ENCODE results near the gene TEX54. TPM values are rescaled to one million over a fixed set of nuclear protein-coding genes. Genes with fewer than 3 reads are reported as not detected.

TEX54 gene
- total and polyA plus RNA-seq, 4 donors = 1.6 TPM; not detected in 3

DNA sequence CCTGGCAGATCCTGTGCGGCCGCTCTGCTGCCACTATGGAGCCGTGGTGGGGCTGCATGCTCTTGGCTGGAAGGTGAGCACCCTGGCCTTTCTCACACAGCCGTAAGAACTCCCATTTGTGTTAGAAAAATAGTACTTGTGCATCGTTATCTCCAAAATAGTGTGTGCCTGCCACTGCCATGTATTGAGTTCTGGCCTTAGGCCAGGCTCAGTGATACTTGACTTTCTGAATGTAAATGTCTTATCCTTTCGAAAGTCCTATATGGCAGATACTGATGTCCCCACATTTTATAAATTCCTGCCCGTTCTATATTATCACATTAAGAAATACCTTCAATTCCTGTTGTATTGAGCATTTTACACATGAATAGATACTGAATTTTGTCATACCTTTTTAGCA, 49.9 kb downstream of the TEX54 start:
- Histone ChIP-seq H3K27ac (ENCODE audit: low read depth in 1 of 2, low read length in 2 of 2) (no peak overlapping the region), H3K4me1 (ENCODE audit: control insufficient read depth in 4 of 4, insufficient read depth in 4 of 4, low read length in 3 of 4) (peaks cover 2 to 11% (median 9%) of the 10 kb centered on the region in 4 donors), H3K36me3 (ENCODE audit: control insufficient read depth in 4 of 4, insufficient read depth in 3 of 4, low read depth in 1 of 4, low read length in 3 of 4) (peaks cover 4 to 29% (median 11%) of the 10 kb centered on the region in 4 donors), H3K9me3 (ENCODE audit: control insufficient read depth in 4 of 4, low read length in 3 of 4) (no peaks in the 10 kb centered on the region), H3K27me3 (ENCODE audit: control insufficient read depth in 4 of 4, insufficient read depth in 4 of 4, low read length in 3 of 4) (no peaks in the 10 kb centered on the region), H3K9ac (ENCODE audit: low read depth in 1 of 2, low read length in 2 of 2) (no peak overlapping the region), H3K4me3 (ENCODE audit: low read depth in 1 of 3, low read length in 3 of 3) (no peak overlapping the region)
- 96% methylated on average over 7 of the region's 7 CpGs for WGBS
- DNase-seq (ENCODE audit: low spot score) = no peak
- TF ChIP-seq JUND (IDR thresholded peaks at IDR 0.05) (no peak), ZBTB33 (IDR thresholded peaks at IDR 0.05) (no peak), TAF1 (conservative IDR thresholded peaks at IDR 0.05) (no peak), EGR1 (IDR thresholded peaks at IDR 0.05; ENCODE audit: low read depth in 2 of 2) (no peak), HNF4G (IDR thresholded peaks at IDR 0.05) (no peak)
- TF ChIP-seq, protein P1, sequence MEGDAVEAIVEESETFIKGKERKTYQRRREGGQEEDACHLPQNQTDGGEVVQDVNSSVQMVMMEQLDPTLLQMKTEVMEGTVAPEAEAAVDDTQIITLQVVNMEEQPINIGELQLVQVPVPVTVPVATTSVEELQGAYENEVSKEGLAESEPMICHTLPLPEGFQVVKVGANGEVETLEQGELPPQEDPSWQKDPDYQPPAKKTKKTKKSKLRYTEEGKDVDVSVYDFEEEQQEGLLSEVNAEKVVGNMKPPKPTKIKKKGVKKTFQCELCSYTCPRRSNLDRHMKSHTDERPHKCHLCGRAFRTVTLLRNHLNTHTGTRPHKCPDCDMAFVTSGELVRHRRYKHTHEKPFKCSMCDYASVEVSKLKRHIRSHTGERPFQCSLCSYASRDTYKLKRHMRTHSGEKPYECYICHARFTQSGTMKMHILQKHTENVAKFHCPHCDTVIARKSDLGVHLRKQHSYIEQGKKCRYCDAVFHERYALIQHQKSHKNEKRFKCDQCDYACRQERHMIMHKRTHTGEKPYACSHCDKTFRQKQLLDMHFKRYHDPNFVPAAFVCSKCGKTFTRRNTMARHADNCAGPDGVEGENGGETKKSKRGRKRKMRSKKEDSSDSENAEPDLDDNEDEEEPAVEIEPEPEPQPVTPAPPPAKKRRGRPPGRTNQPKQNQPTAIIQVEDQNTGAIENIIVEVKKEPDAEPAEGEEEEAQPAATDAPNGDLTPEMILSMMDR (IDR thresholded peaks at IDR 0.05; ENCODE audit: low read depth, low read length, missing input control) = no peak
- TF ChIP-seq, protein P2, sequence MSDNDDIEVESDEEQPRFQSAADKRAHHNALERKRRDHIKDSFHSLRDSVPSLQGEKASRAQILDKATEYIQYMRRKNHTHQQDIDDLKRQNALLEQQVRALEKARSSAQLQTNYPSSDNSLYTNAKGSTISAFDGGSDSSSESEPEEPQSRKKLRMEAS (IDR thresholded peaks at IDR 0.05) = no peak

Small RNA genes lying within 50 kb of the gene (small RNA-seq; reads per million reads assigned to genes)
- gene MIR6514 (0.31 reads per million, percentile 30 among the genes with 10 or more reads in this experiment), gene RF00099 (not detected), gene RNU6-118P (not detected), gene SNORD22 (not detected), gene SNORD26 (not detected), gene SNORD27 (not detected), gene SNORD28 (not detected), gene SNORD30 (855 reads per million, percentile 99 among the genes with 10 or more reads in this experiment)

Other genes with a start within 250 kb of the TEX54 start
- 10 to 100 TPM in 1 of 2 donors, 1 to 10 TPM in 1; 5.6 to 12.1 TPM for gene TUT1, start 241.3 kb downstream of the TEX54 start, total RNA-seq
- 10 to 100 TPM; 15.2 to 15.8 TPM for gene TUT1, start 241.3 kb downstream of the TEX54 start, polyA plus RNA-seq
- 10 to 100 TPM; 43.1 to 55.3 TPM for gene MTA2, start 231.0 kb downstream of the TEX54 start, total RNA-seq
- gene MTA2, start 231.0 kb downstream of the TEX54 start, polyA plus RNA-seq = 10 to 100 TPM in 1 of 2 donors, 1 to 10 TPM in 1; 4.4 to 21.4 TPM
- 10 to 100 TPM in 1 of 2 donors, 1 to 10 TPM in 1; 6.0 to 17.2 TPM for gene EML3, start 220.1 kb downstream of the TEX54 start, total RNA-seq
- gene EML3, start 220.1 kb downstream of the TEX54 start, polyA plus RNA-seq = 10 to 100 TPM in 1 of 2 donors, 1 to 10 TPM in 1; 9.9 to 19.3 TPM
- 1 to 10 TPM in 1 of 2 donors, under 1 TPM in 1; 0.84 to 1.3 TPM for gene ROM1, start 219.6 kb downstream of the TEX54 start, total RNA-seq
- 1 to 10 TPM in 1 of 2 donors, under 1 TPM in 1; 0.86 to 3.9 TPM for gene ROM1, start 219.6 kb downstream of the TEX54 start, polyA plus RNA-seq
- 10 to 100 TPM; 13.1 TPM for gene B3GAT3, start 210.9 kb downstream of the TEX54 start, total RNA-seq
- 10 to 100 TPM; 22.5 to 29.2 TPM for gene B3GAT3, start 210.9 kb downstream of the TEX54 start, polyA plus RNA-seq
- gene GANAB, start 186.2 kb downstream of the TEX54 start, total RNA-seq = 100 to 1,000 TPM; 130 to 209 TPM
- 100 to 1,000 TPM in 1 of 2 donors, 10 to 100 TPM in 1; 45.2 to 166 TPM for gene GANAB, start 186.2 kb downstream of the TEX54 start, polyA plus RNA-seq
- gene INTS5, start 179.5 kb downstream of the TEX54 start, total RNA-seq = 10 to 100 TPM; 12.7 to 17.5 TPM
- gene INTS5, start 179.5 kb downstream of the TEX54 start, polyA plus RNA-seq = 10 to 100 TPM in 1 of 2 donors, 1 to 10 TPM in 1; 6.5 to 14.6 TPM
- gene C11orf98, start 167.6 kb downstream of the TEX54 start, total RNA-seq = 10 to 100 TPM; 16.5 to 17.7 TPM
- gene C11orf98, start 167.6 kb downstream of the TEX54 start, polyA plus RNA-seq = 10 to 100 TPM; 43.8 to 49.9 TPM
- gene CSKMT, start 167.5 kb downstream of the TEX54 start, total RNA-seq = 1 to 10 TPM; 1.8 to 2.5 TPM
- 1 to 10 TPM; 2.1 to 2.4 TPM for gene CSKMT, start 167.5 kb downstream of the TEX54 start, polyA plus RNA-seq
- 1 to 10 TPM; 2.9 to 6.3 TPM for gene UQCC3, start 161.2 kb downstream of the TEX54 start, total RNA-seq
- 10 to 100 TPM in 1 of 2 donors, 1 to 10 TPM in 1; 7.0 to 12.2 TPM for gene UQCC3, start 161.2 kb downstream of the TEX54 start, polyA plus RNA-seq
- 1 to 10 TPM; 3.5 to 4.4 TPM for gene LBHD1, start 160.6 kb downstream of the TEX54 start, total RNA-seq
- 1 to 10 TPM; 1.6 to 3.4 TPM for gene LBHD1, start 160.6 kb downstream of the TEX54 start, polyA plus RNA-seq
- 10 to 100 TPM; 31.4 to 45.5 TPM for gene UBXN1, start 153.8 kb downstream of the TEX54 start, total RNA-seq
- 10 to 100 TPM; 36.8 to 45.7 TPM for gene UBXN1, start 153.8 kb downstream of the TEX54 start, polyA plus RNA-seq
- under 1 TPM in 1 of 2 donors, not detected in 1; 0.08 TPM for gene LRRN4CL, start 143.3 kb downstream of the TEX54 start, total RNA-seq
- gene LRRN4CL, start 143.3 kb downstream of the TEX54 start, polyA plus RNA-seq = under 1 TPM in 1 of 2 donors, not detected in 1; 0.06 TPM
- 10 to 100 TPM; 15.1 to 23.0 TPM for gene BSCL2, start 125.4 kb downstream of the TEX54 start, total RNA-seq
- 10 to 100 TPM; 34.5 to 40.0 TPM for gene BSCL2, start 125.4 kb downstream of the TEX54 start, polyA plus RNA-seq
- under 1 TPM in 1 of 2 donors, not detected in 1; 0.19 TPM for gene GNG3, start 125.2 kb downstream of the TEX54 start, total RNA-seq
- gene GNG3, start 125.2 kb downstream of the TEX54 start, polyA plus RNA-seq = not detected
- 10 to 100 TPM; 14.0 to 17.0 TPM for gene HNRNPUL2, start 105.4 kb downstream of the TEX54 start, total RNA-seq
- gene HNRNPUL2, start 105.4 kb downstream of the TEX54 start, polyA plus RNA-seq = 10 to 100 TPM in 1 of 2 donors, 1 to 10 TPM in 1; 1.3 to 12.0 TPM
- gene TTC9C, start 104.4 kb downstream of the TEX54 start, total RNA-seq = 10 to 100 TPM; 12.0 to 16.1 TPM
- 10 to 100 TPM in 1 of 2 donors, 1 to 10 TPM in 1; 10.0 to 14.0 TPM for gene TTC9C, start 104.4 kb downstream of the TEX54 start, polyA plus RNA-seq
- gene ZBTB3, start 78.7 kb downstream of the TEX54 start, total RNA-seq = 1 to 10 TPM; 5.9 to 6.4 TPM
- gene ZBTB3, start 78.7 kb downstream of the TEX54 start, polyA plus RNA-seq = 1 to 10 TPM; 1.5 to 2.6 TPM
- 10 to 100 TPM; 21.9 to 29.0 TPM for gene POLR2G, start 71.3 kb downstream of the TEX54 start, total RNA-seq
- 10 to 100 TPM; 42.4 to 46.9 TPM for gene POLR2G, start 71.3 kb downstream of the TEX54 start, polyA plus RNA-seq
- 10 to 100 TPM in 1 of 2 donors, 1 to 10 TPM in 1; 8.5 to 25.2 TPM for gene TAF6L, start 61.4 kb downstream of the TEX54 start, total RNA-seq
- 10 to 100 TPM in 1 of 2 donors, 1 to 10 TPM in 1; 5.8 to 12.8 TPM for gene TAF6L, start 61.4 kb downstream of the TEX54 start, polyA plus RNA-seq
- gene TMEM179B, start 45.4 kb downstream of the TEX54 start, total RNA-seq = 10 to 100 TPM; 21.1 to 28.4 TPM
- gene TMEM179B, start 45.4 kb downstream of the TEX54 start, polyA plus RNA-seq = 10 to 100 TPM; 37.0 to 81.4 TPM
- gene TMEM223, start 40.8 kb downstream of the TEX54 start, total RNA-seq = 10 to 100 TPM in 1 of 2 donors, 1 to 10 TPM in 1; 9.2 to 11.8 TPM
- 10 to 100 TPM; 14.2 to 23.8 TPM for gene TMEM223, start 40.8 kb downstream of the TEX54 start, polyA plus RNA-seq
- 10 to 100 TPM; 17.3 to 38.3 TPM for gene NXF1, start 27.4 kb downstream of the TEX54 start, total RNA-seq
- gene NXF1, start 27.4 kb downstream of the TEX54 start, polyA plus RNA-seq = 10 to 100 TPM; 30.3 to 35.1 TPM
- 10 to 100 TPM; 22.4 to 34.1 TPM for gene STX5, start 790 bp downstream of the TEX54 start, total RNA-seq
- gene STX5, start 790 bp downstream of the TEX54 start, polyA plus RNA-seq = 10 to 100 TPM; 13.6 to 29.8 TPM
- gene WDR74, start 6.7 kb upstream of the TEX54 start, total RNA-seq = 10 to 100 TPM; 17.1 to 21.5 TPM
- gene WDR74, start 6.7 kb upstream of the TEX54 start, polyA plus RNA-seq = 10 to 100 TPM; 19.6 to 22.5 TPM
- gene SLC3A2, start 48.1 kb upstream of the TEX54 start, total RNA-seq = 10 to 100 TPM; 48.1 to 59.5 TPM
- gene SLC3A2, start 48.1 kb upstream of the TEX54 start, polyA plus RNA-seq = 10 to 100 TPM; 34.3 to 53.9 TPM
- gene CHRM1, start 88.5 kb upstream of the TEX54 start, total RNA-seq = not detected
- gene CHRM1, start 88.5 kb upstream of the TEX54 start, polyA plus RNA-seq = not detected
- not detected for gene SLC22A6, start 152.1 kb upstream of the TEX54 start, total RNA-seq
- not detected for gene SLC22A6, start 152.1 kb upstream of the TEX54 start, polyA plus RNA-seq
- gene SLC22A8, start 183.0 kb upstream of the TEX54 start, total RNA-seq = not detected
- not detected for gene SLC22A8, start 183.0 kb upstream of the TEX54 start, polyA plus RNA-seq